Activated CD4-positive, alpha-beta memory T cell treated with anti-CD3 and anti-CD28 coated beads for 36 hours (primary cell): Measurements from ENCODE around the gene RNF152. TPM values are rescaled to one million over a fixed set of nuclear protein-coding genes. Genes with fewer than 3 reads are reported as not detected.
A peak's percentile ranks its signal among the peaks of the same experiment; 100 is the strongest.

Source experiments
- CTCF ChIA-PET: fragments of 350-600 bp; sonication (Branson Sonifier 250); formaldehyde crosslinking; loops from one replicate; lab custom pipeline; 2021; ENCODE audit warnings: antibody characterized with exemption, inconsistent platforms; lab: Charles Lee
- POLR2A ChIA-PET: fragments of 350-600 bp; sonication (Branson Sonifier 250); formaldehyde crosslinking; loops from one replicate; lab custom pipeline; 2021; ENCODE audit warnings: antibody characterized with exemption; lab: Charles Lee
- DNase-seq: peaks from one replicate; pipeline ENCODE4 v3.0.0-alpha.2; 2020
- H3K27ac Mint-ChIP-seq: one replicate; pipeline ENCODE4 v1.8.0; 2021; ENCODE audit warnings: mixed read lengths
- H3K27me3 Mint-ChIP-seq: one replicate; pipeline ENCODE4 v1.8.0; 2021; ENCODE audit warnings: mixed read lengths
- H3K36me3 Mint-ChIP-seq: one replicate; pipeline ENCODE4 v1.8.0; 2021; ENCODE audit warnings: mixed read lengths
- H3K4me1 Mint-ChIP-seq: one replicate; pipeline ENCODE4 v1.8.0; 2021; ENCODE audit warnings: low read depth, mixed read lengths
- H3K4me3 Mint-ChIP-seq: one replicate; pipeline ENCODE4 v1.8.0; 2021; ENCODE audit warnings: mild to moderate bottlenecking, mixed read lengths
- H3K9me3 Mint-ChIP-seq: one replicate; pipeline ENCODE4 v1.8.0; 2021; ENCODE audit warnings: mixed read lengths
- intact Hi-C: fragments of 100-400 bp; cut with micrococcal nuclease; formaldehyde crosslinking; loops from one replicate; pipeline ENCODE4 v1.15.1; 2023
- total RNA-seq, 2 experiments: library from RNA; stranded (reverse); gene quantifications; one replicate each; pipeline ENCODE4 v1.2.3, GENCODE V29; 2021

The RNF152 gene
- total RNA-seq, 2 experiments from 2014 or later: 0.12 to 0.26 TPM

- H3K27me3 Mint-ChIP-seq: peaks cover 7% of the 10 kb centered on the region
- peaks cover 20% of the 10 kb centered on the region for H3K4me1 Mint-ChIP-seq
- DNase-seq: no peak
- H3K4me3 Mint-ChIP-seq: no peak overlapping the region
- CTCF ChIA-PET: interaction anchor here (1.1 to 1.2 kb wide), 2 partner anchors 16 to 40 kb away, joined by 3 read pairs; no protein-coding TSS in a partner anchor
- intact Hi-C loops: loop anchor here (1.0 kb wide), 2 partner anchors 8 to 34 kb away; no protein-coding TSS in a partner anchor
- no peak overlapping the region for H3K27ac Mint-ChIP-seq
- H3K9me3 Mint-ChIP-seq: no peaks in the 10 kb centered on the region
- no peaks in the 10 kb centered on the region for H3K36me3 Mint-ChIP-seq
- POLR2A ChIA-PET: no interaction called here
Measured at GRCh38 chr18:61917818-61918217, 25.0 kb upstream of the RNF152 start.

GRCh38 chr18:61912476-61912875, 19.7 kb upstream of the RNF152 start:
- peaks cover 14% of the 10 kb centered on the region for H3K27me3 Mint-ChIP-seq
- H3K9me3 Mint-ChIP-seq: no peaks in the 10 kb centered on the region
- H3K27ac Mint-ChIP-seq: no peak overlapping the region
- intact Hi-C loops: no loop called here
- no peaks in the 10 kb centered on the region for H3K36me3 Mint-ChIP-seq
- no peak for DNase-seq
- ChIA-PET POLR2A (no interaction called here), CTCF (interaction anchor here (0.6 kb wide), 1 partner anchor 17 kb away, joined by 3 read pairs; no protein-coding TSS in a partner anchor)
- no peaks in the 10 kb centered on the region for H3K4me1 Mint-ChIP-seq
- H3K4me3 Mint-ChIP-seq: no peak overlapping the region

- Mint-ChIP-seq H3K4me1 (no peaks in the 10 kb centered on the region), H3K27ac (no peak overlapping the region), H3K4me3 (no peak overlapping the region), H3K9me3 (no peaks in the 10 kb centered on the region), H3K27me3 (peaks cover 12% of the 10 kb centered on the region), H3K36me3 (no peaks in the 10 kb centered on the region)
- no peak for DNase-seq
- ChIA-PET CTCF (interaction anchor here (1.7 to 1.8 kb wide), 2 partner anchors 7 to 10 kb away, joined by 4 to 6 read pairs; no protein-coding TSS in a partner anchor), POLR2A (no interaction called here)
- intact Hi-C loops: no loop called here
Measured at GRCh38 chr18:61910101-61910500, 17.3 kb upstream of the RNF152 start.

GRCh38 chr18:61908661-61909060, 15.9 kb upstream of the RNF152 start:
- DNase-seq: no peak
- Mint-ChIP-seq H3K27ac (no peak overlapping the region), H3K36me3 (no peaks in the 10 kb centered on the region), H3K27me3 (peaks cover 10% of the 10 kb centered on the region), H3K4me1 (no peaks in the 10 kb centered on the region), H3K4me3 (no peak overlapping the region), H3K9me3 (no peaks in the 10 kb centered on the region)
- intact Hi-C loops: no loop called here
- ChIA-PET POLR2A (no interaction called here), CTCF (no interaction called here)

GRCh38 chr18:61901323-61901986, 8.6 kb upstream of the RNF152 start:
- Mint-ChIP-seq H3K27ac (no peak overlapping the region), H3K27me3 (peaks cover 22% of the 10 kb centered on the region), H3K4me3 (no peak overlapping the region), H3K4me1 (no peaks in the 10 kb centered on the region), H3K36me3 (no peaks in the 10 kb centered on the region), H3K9me3 (no peaks in the 10 kb centered on the region)
- intact Hi-C loops: loop anchor here (1.0 kb wide), 1 partner anchor 230 kb away; no protein-coding TSS in a partner anchor
- DNase-seq: peak; percentile 43
- POLR2A ChIA-PET: no interaction called here
- CTCF ChIA-PET: interaction anchor here (1.0 to 2.0 kb wide), 9 partner anchors 9 to 229 kb away, joined by 3 to 12 read pairs (median 3); no protein-coding TSS in a partner anchor

- Mint-ChIP-seq H3K9me3 (no peaks in the 10 kb centered on the region), H3K4me3 (no peak overlapping the region), H3K4me1 (no peaks in the 10 kb centered on the region), H3K27ac (no peak overlapping the region), H3K27me3 (peaks cover 21% of the 10 kb centered on the region), H3K36me3 (no peaks in the 10 kb centered on the region)
- no peak for DNase-seq
- ChIA-PET POLR2A (no interaction called here), CTCF (interaction anchor here (0.7 to 1.2 kb wide), 7 partner anchors 10 to 229 kb away, joined by 3 to 4 read pairs (median 3); no protein-coding TSS in a partner anchor)
- intact Hi-C loops: loop anchor here (1.0 kb wide), 1 partner anchor 231 kb away; no protein-coding TSS in a partner anchor
Measured at GRCh38 chr18:61900504-61901281, 7.9 kb upstream of the RNF152 start.

GRCh38 chr18:61898640-61899101, 5.9 kb upstream of the RNF152 start:
- POLR2A ChIA-PET: no interaction called here
- no peak overlapping the region for H3K27ac Mint-ChIP-seq

GRCh38 chr18:61896757-61897156, 4.0 kb upstream of the RNF152 start:
- CTCF ChIA-PET: no interaction called here
- H3K36me3 Mint-ChIP-seq: no peaks in the 10 kb centered on the region
- H3K27me3 Mint-ChIP-seq: peaks cover 34% of the 10 kb centered on the region
- DNase-seq: no peak
- no peaks in the 10 kb centered on the region for H3K9me3 Mint-ChIP-seq
- POLR2A ChIA-PET: no interaction called here
- H3K27ac Mint-ChIP-seq: no peak overlapping the region
- H3K4me1 Mint-ChIP-seq: peaks cover 8% of the 10 kb centered on the region
- intact Hi-C loops: loop anchor here (10.0 kb wide), 1 partner anchor 342 kb away; no protein-coding TSS in a partner anchor
- H3K4me3 Mint-ChIP-seq: no peak overlapping the region

More at GRCh38 chr18:61898640-61899101, 5.9 kb upstream of the RNF152 start:
- CTCF ChIA-PET: no interaction called here
- Mint-ChIP-seq H3K4me1 (no peaks in the 10 kb centered on the region), H3K4me3 (no peak overlapping the region), H3K36me3 (no peaks in the 10 kb centered on the region), H3K27me3 (peaks cover 26% of the 10 kb centered on the region), H3K9me3 (no peaks in the 10 kb centered on the region)
- intact Hi-C loops: loop anchor here (10.0 kb wide), 1 partner anchor 344 kb away; no protein-coding TSS in a partner anchor
- DNase-seq: no peak

GRCh38 chr18:61896118-61896517, 3.3 kb upstream of the RNF152 start:
- ChIA-PET POLR2A (no interaction called here), CTCF (interaction anchor here (0.6 kb wide), 1 partner anchor 218 kb away, joined by 3 read pairs; no protein-coding TSS in a partner anchor)
- H3K4me1 Mint-ChIP-seq: peaks cover 8% of the 10 kb centered on the region
- intact Hi-C loops: loop anchor here (10.0 kb wide), 1 partner anchor 341 kb away; no protein-coding TSS in a partner anchor
- no peak overlapping the region for H3K4me3 Mint-ChIP-seq
- no peaks in the 10 kb centered on the region for H3K36me3 Mint-ChIP-seq
- H3K9me3 Mint-ChIP-seq: no peaks in the 10 kb centered on the region
- DNase-seq: no peak
- peaks cover 32% of the 10 kb centered on the region for H3K27me3 Mint-ChIP-seq
- H3K27ac Mint-ChIP-seq: no peak overlapping the region

- Mint-ChIP-seq H3K27me3 (peaks cover 32% of the 10 kb centered on the region), H3K4me3 (peak overlapping the region; percentile 42), H3K9me3 (no peaks in the 10 kb centered on the region), H3K36me3 (no peaks in the 10 kb centered on the region), H3K27ac (no peak overlapping the region), H3K4me1 (peaks cover 8% of the 10 kb centered on the region)
- intact Hi-C loops: loop anchor here (10.0 kb wide), 1 partner anchor 340 kb away; no protein-coding TSS in a partner anchor
- POLR2A ChIA-PET: interaction anchor here (0.7 kb wide), 1 partner anchor 58 kb away, joined by 3 read pairs; no protein-coding TSS in a partner anchor
- no peak for DNase-seq
- CTCF ChIA-PET: interaction anchor here (0.6 kb wide), 2 partner anchors 18 to 1985 kb away, joined by 3 read pairs; no protein-coding TSS in a partner anchor
Measured at GRCh38 chr18:61894751-61895524, 2.1 kb upstream of the RNF152 start.
